OCI-LY7 (cell line): ENCODE results near the gene QSER1. TPM values are rescaled to one million over a fixed set of nuclear protein-coding genes. Genes with fewer than 3 reads are reported as not detected.

Source experiments
- BruUV-seq: library from RNA; stranded (reverse); fragments of 400-500 nt; replicated peaks from 2 replicates; lab custom pipeline; 2021; lab: Mats Ljungman, UMichigan
- CTCF ChIA-PET: fragments of 300-600 bp; sonication (Branson Sonifier 250); formaldehyde crosslinking; loops from one replicate; lab custom pipeline; 2022; ENCODE audit warnings: antibody characterized with exemption; ENCODE audit not compliant: unreplicated experiment; lab: Charles Lee
- POLR2A ChIA-PET: fragments of 300-600 bp; sonication (Branson Sonifier 250); formaldehyde crosslinking; loops from one replicate; lab custom pipeline; 2022; ENCODE audit warnings: antibody characterized with exemption; lab: Charles Lee
- DNase-seq: peaks from one replicate; pipeline ENCODE4 v3.0.0-alpha.2; 2015; ENCODE audit warnings: low spot score
- H2AFZ ChIP-seq: fragments of 200-600 bp; sonication (generic), shearing (Covaris generic); 2 replicates; pipeline ENCODE4 v1.6.1; 2014; ENCODE audit warnings: mild to moderate bottlenecking, antibody characterized with exemption, low read length, moderate library complexity
- H3K27ac ChIP-seq: fragments of 200-600 bp; sonication (generic); 2 replicates; pipeline ENCODE4 v1.5.1; 2014; ENCODE audit warnings: mixed run types, low read depth, mild to moderate bottlenecking, moderate library complexity, low read length, inconsistent platforms; ENCODE audit not compliant: poor library complexity, severe bottlenecking
- H3K36me3 ChIP-seq: fragments of 200-600 bp; sonication (generic); 2 replicates; pipeline ENCODE4 v1.6.1; 2014; ENCODE audit warnings: mild to moderate bottlenecking, antibody characterized with exemption, low read length, moderate library complexity, mixed read lengths; ENCODE audit not compliant: insufficient read depth
- H3K4me1 ChIP-seq: fragments of 200-600 bp; sonication (generic); 2 replicates; pipeline ENCODE4 v1.5.1; 2014; ENCODE audit warnings: mild to moderate bottlenecking, low read length; ENCODE audit not compliant: insufficient read depth, poor library complexity, severe bottlenecking
- H3K4me2 ChIP-seq: fragments of 200-600 bp; sonication (generic); 2 replicates; pipeline ENCODE4 v1.6.1; 2014; ENCODE audit warnings: mild to moderate bottlenecking, low read length
- H3K4me3 ChIP-seq: fragments of 200-600 bp; sonication (generic); 2 replicates; pipeline ENCODE4 v1.5.1; 2014; ENCODE audit warnings: mild to moderate bottlenecking, low read depth, low read length; ENCODE audit not compliant: poor library complexity, severe bottlenecking
- H3K79me2 ChIP-seq: fragments of 200-600 bp; sonication (generic); 2 replicates; pipeline ENCODE4 v1.6.1; 2016; ENCODE audit warnings: low read depth, mild to moderate bottlenecking, low read length, moderate library complexity, mixed read lengths; ENCODE audit not compliant: insufficient read depth
- H3K9me2 ChIP-seq: fragments of 200-600 bp; sonication (generic); 2 replicates; pipeline ENCODE4 v1.6.1; 2016; ENCODE audit warnings: mild to moderate bottlenecking, low read length, mixed read lengths; ENCODE audit not compliant: insufficient read depth
- H3K9me3 ChIP-seq: fragments of 200-600 bp; sonication (generic); 2 replicates; pipeline ENCODE4 v1.6.1; 2014; ENCODE audit warnings: mild to moderate bottlenecking, mixed run types, low read length, mixed read lengths
- H4K20me1 ChIP-seq: fragments of 200-600 bp; sonication (generic); 2 replicates; pipeline ENCODE4 v1.6.1; 2014; ENCODE audit warnings: mild to moderate bottlenecking, antibody characterized with exemption, low read length, moderate library complexity, mixed read lengths; ENCODE audit not compliant: insufficient read depth
- EZH2phosphoT487 ChIP-seq: fragments of 200-600 bp; sonication (generic); IDR thresholded peaks from 2 replicates; pipeline ENCODE4 v1.6.1; 2018; ENCODE audit warnings: low read depth, borderline replicate concordance, mild to moderate bottlenecking, mixed run types, antibody characterized with exemption, low read length, moderate library complexity, mixed read lengths
- intact Hi-C: fragments of 100-400 bp; cut with micrococcal nuclease; formaldehyde crosslinking; loops from one replicate; pipeline ENCODE4 v1.10.0; 2022; ENCODE audit not compliant: unreplicated experiment
- total RNA-seq, 2 experiments: library from RNA; depleted of rRNA in 1 of 2; stranded (reverse); fragments of >200 nt in 1 of 2; shearing (Covaris generic) in 1 of 2; gene quantifications; 2 replicates each; pipeline ENCODE4 v1.2.3, GENCODE V29; 2014 to 2022
- TF ChIP-seq, protein P1 (sequence below): fragments of 200-600 bp; sonication (generic); conservative IDR thresholded peaks from 2 replicates; pipeline ENCODE4 v1.5.1; 2014; ENCODE audit warnings: mild to moderate bottlenecking, antibody characterized with exemption, low read length, moderate library complexity, mixed read lengths

Gene QSER1
- total RNA-seq, 2 experiments from 2014 or later = 30.6 to 46.3 TPM

DNA sequence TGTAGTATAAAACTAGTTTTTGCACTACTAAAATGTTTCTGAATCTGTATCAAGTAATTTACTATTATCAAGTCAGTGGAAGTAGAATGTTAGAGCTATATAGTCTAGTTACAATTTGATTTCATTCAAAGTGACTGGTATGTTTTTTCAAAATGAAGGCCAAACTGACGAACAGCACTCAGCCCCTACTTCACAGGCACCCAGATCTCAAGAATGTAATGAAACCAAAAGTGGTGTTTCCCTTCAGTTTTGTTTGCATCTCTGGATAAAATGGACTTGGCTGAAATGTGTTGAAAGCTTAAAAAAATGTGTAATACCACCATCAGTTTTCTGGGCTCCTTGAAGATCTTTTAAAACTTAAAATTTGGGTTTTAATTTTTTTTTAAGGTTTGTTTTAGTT, 46.4 kb downstream of the QSER1 start:
- H4K20me1 ChIP-seq = no peaks in the 10 kb centered on the region
- no peak for TF ChIP-seq EZH2phosphoT487
- TF ChIP-seq, protein P1, sequence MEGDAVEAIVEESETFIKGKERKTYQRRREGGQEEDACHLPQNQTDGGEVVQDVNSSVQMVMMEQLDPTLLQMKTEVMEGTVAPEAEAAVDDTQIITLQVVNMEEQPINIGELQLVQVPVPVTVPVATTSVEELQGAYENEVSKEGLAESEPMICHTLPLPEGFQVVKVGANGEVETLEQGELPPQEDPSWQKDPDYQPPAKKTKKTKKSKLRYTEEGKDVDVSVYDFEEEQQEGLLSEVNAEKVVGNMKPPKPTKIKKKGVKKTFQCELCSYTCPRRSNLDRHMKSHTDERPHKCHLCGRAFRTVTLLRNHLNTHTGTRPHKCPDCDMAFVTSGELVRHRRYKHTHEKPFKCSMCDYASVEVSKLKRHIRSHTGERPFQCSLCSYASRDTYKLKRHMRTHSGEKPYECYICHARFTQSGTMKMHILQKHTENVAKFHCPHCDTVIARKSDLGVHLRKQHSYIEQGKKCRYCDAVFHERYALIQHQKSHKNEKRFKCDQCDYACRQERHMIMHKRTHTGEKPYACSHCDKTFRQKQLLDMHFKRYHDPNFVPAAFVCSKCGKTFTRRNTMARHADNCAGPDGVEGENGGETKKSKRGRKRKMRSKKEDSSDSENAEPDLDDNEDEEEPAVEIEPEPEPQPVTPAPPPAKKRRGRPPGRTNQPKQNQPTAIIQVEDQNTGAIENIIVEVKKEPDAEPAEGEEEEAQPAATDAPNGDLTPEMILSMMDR = no peak
- H3K9me2 ChIP-seq = no peaks in the 10 kb centered on the region
- no TSS peak for BruUV-seq
- ChIA-PET CTCF (no interaction called here), POLR2A (no interaction called here)
- no peak for DNase-seq
- no peaks in the 10 kb centered on the region for H3K4me1 ChIP-seq
- peaks cover 19% of the 10 kb centered on the region; the same call in 1 of the 2 replicates for H3K79me2 ChIP-seq
- H3K27ac ChIP-seq = no peak overlapping the region
- intact Hi-C loops = no loop called here
- H3K4me2 ChIP-seq = no peak overlapping the region
- H3K36me3 ChIP-seq = peaks cover 68% of the 10 kb centered on the region
- H2AFZ ChIP-seq = no peak overlapping the region
- no peak overlapping the region for H3K4me3 ChIP-seq
- no peaks in the 10 kb centered on the region for H3K9me3 ChIP-seq

DNA sequence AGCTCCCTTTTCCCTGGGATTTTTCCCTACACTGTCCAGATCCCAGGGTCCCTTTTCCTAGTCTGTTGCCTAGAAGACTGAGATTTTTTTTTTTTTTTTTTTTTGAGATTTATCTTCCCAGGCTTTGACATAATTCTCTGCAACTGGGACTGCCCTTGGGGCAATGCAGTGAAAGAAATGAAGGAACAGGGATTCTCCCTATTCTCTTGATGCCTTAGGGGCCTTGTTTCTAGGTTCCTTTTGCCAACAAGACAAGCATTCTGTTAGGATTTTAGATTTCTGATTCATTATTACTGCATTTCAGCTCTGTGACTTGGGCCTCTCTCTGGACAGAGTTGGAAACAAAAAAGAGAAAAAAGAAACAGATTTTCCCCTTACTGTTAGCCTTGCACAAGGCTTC, 47.3 kb downstream of the QSER1 start:
- no peaks in the 10 kb centered on the region for H3K9me2 ChIP-seq
- no peak overlapping the region for H3K4me2 ChIP-seq
- POLR2A ChIA-PET = interaction anchor here (1.0 kb wide), 2 partner anchors 29 to 167 kb away, joined by 3 to 4 read pairs; no protein-coding TSS in a partner anchor
- no peak overlapping the region for H2AFZ ChIP-seq
- BruUV-seq = no TSS peak
- intact Hi-C loops = no loop called here
- no peak overlapping the region for H3K4me3 ChIP-seq
- no peak for TF ChIP-seq EZH2phosphoT487
- TF ChIP-seq, protein P1 = no peak
- peaks cover 19% of the 10 kb centered on the region; the same call in 1 of the 2 replicates for H3K79me2 ChIP-seq
- CTCF ChIA-PET = no interaction called here
- no peaks in the 10 kb centered on the region for H3K9me3 ChIP-seq
- no peaks in the 10 kb centered on the region for H4K20me1 ChIP-seq
- H3K4me1 ChIP-seq = no peaks in the 10 kb centered on the region
- H3K27ac ChIP-seq = no peak overlapping the region
- no peak for DNase-seq
- H3K36me3 ChIP-seq = peaks cover 60% of the 10 kb centered on the region

DNA sequence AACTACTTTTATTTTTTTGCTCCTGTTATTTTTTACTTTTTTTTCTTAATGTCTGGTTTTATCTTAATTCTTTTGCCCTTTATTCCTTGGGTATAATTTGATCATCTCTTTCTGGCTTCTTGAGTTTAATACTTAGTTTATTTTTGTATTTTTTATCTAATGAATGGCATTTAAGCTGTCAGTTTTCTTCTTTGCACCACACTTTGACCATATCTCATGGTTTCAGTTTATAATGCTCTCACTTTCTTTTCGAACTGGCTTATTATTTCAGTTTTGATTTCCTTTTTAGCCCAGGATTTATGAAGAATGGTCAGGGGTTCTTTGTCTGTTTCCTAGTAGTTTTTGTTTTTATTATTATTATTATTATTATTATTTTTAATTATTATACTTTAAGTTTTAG, 48.3 kb downstream of the QSER1 start:
- no peak overlapping the region for H3K27ac ChIP-seq
- POLR2A ChIA-PET = interaction anchor here (1.0 kb wide), 2 partner anchors 28 to 166 kb away, joined by 3 to 4 read pairs; no protein-coding TSS in a partner anchor
- H2AFZ ChIP-seq = no peak overlapping the region
- no peaks in the 10 kb centered on the region for H4K20me1 ChIP-seq
- no peak overlapping the region for H3K4me3 ChIP-seq
- H3K4me1 ChIP-seq = no peaks in the 10 kb centered on the region
- intact Hi-C loops = no loop called here
- CTCF ChIA-PET = no interaction called here
- no peaks in the 10 kb centered on the region for H3K9me3 ChIP-seq
- H3K4me2 ChIP-seq = no peak overlapping the region
- no peak for DNase-seq
- H3K9me2 ChIP-seq = no peaks in the 10 kb centered on the region
- H3K79me2 ChIP-seq = peaks cover 19% of the 10 kb centered on the region; the same call in 1 of the 2 replicates
- peaks cover 50% of the 10 kb centered on the region for H3K36me3 ChIP-seq
- no TSS peak for BruUV-seq
- TF ChIP-seq EZH2phosphoT487 = no peak
- TF ChIP-seq, protein P1 = no peak
